ENCODE results near the gene DPM3. TPM values are rescaled to one million over a fixed set of nuclear protein-coding genes. Genes with fewer than 3 reads are reported as not detected.

The DPM3 gene
- total and polyA plus RNA-seq, 9 of the 15 experiments (the other 6 are each of a cell fraction or from before 2014, with no cell fraction given), result 3.7 to 120 (median 36.4) TPM

DNA sequence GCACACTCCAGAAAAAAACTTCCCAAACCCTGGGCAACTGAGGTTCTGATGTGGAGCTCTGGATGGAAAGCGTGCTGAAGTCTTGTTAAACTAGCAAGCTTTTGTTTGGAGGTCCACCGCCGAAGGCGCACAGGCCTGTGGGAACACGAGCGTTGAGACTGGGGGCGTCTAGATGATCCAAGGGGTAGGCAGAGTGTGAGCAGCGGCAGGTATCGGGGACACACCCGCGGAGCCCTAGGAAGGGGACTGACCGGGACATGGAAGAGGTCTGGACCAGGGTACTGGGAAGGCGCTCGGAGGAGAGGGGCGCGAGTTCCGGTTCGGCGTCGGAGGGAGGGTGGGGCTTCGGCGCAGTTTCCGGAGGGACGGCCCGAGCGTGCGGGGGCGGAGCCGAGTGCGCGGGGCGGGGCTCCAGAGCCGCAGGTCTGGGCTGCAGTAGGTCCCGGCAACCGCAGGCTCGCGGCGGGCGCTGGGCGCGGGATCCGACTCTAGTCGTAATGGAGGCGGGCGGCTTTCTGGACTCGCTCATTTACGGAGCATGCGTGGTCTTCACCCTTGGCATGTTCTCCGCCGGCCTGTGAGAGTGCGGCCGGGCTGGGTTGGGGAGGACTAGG is 4.8 kb downstream of the DPM3 start, which contains the start of gene SLC50A1 (continued):
- TF ChIP-seq, protein P1, sequence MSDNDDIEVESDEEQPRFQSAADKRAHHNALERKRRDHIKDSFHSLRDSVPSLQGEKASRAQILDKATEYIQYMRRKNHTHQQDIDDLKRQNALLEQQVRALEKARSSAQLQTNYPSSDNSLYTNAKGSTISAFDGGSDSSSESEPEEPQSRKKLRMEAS (CRISPR knock-in tag; IDR thresholded peaks at IDR 0.05), result no peak; the same call in none of the 2 replicates
- TF ChIP-seq HMGN3 (IDR thresholded peaks at IDR 0.05; ENCODE audit: borderline replicate concordance, extremely low read depth, insufficient read length, low read depth, low read length) (peak; percentile 83), HDAC8 (tag; IDR thresholded peaks at IDR 0.05) (peak; percentile 82; the same call in 1 of the 2 replicates), NCOA6 (IDR thresholded peaks at IDR 0.05) (0 out of 2 replicates have a peak, but pooled peaks have one; percentile 16), PHF8 (IDR thresholded peaks at IDR 0.05; ENCODE audit: borderline replicate concordance, low read length) (peak; percentile 85), KAT2B (IDR thresholded peaks at IDR 0.05; ENCODE audit: low read depth, low read length) (no peak), ZNF347 (CRISPR knock-in tag; IDR thresholded peaks at IDR 0.05; ENCODE audit: low read depth) (no peak), SMARCA4 (IDR thresholded peaks at IDR 0.05) (0 out of 2 replicates have a peak, but pooled peaks have one; percentile 29), MEF2D (tag; conservative IDR thresholded peaks at IDR 0.05; ENCODE audit: low read depth) (0 out of 2 replicates have a peak, but pooled peaks have one; percentile 39), TEAD4 (IDR thresholded peaks at IDR 0.05; ENCODE audit: low read length) (no peak; the same call in 1 of the 2 replicates), TEAD4 (CRISPR knock-in tag; IDR thresholded peaks at IDR 0.05; ENCODE audit: borderline replicate concordance) (no peak), ZNF764 (CRISPR knock-in tag; IDR thresholded peaks at IDR 0.05; ENCODE audit: low read depth) (peak; percentile 88), NBN (IDR thresholded peaks at IDR 0.05; ENCODE audit: low read depth) (peak; percentile 19; the same call in 1 of the 2 replicates)
- TF ChIP-seq, protein P2, sequence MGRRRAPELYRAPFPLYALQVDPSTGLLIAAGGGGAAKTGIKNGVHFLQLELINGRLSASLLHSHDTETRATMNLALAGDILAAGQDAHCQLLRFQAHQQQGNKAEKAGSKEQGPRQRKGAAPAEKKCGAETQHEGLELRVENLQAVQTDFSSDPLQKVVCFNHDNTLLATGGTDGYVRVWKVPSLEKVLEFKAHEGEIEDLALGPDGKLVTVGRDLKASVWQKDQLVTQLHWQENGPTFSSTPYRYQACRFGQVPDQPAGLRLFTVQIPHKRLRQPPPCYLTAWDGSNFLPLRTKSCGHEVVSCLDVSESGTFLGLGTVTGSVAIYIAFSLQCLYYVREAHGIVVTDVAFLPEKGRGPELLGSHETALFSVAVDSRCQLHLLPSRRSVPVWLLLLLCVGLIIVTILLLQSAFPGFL (CRISPR knock-in tag; IDR thresholded peaks at IDR 0.05), result peak; percentile 65; the same call in 1 of the 2 replicates
- TF ChIP-seq, protein P3, sequence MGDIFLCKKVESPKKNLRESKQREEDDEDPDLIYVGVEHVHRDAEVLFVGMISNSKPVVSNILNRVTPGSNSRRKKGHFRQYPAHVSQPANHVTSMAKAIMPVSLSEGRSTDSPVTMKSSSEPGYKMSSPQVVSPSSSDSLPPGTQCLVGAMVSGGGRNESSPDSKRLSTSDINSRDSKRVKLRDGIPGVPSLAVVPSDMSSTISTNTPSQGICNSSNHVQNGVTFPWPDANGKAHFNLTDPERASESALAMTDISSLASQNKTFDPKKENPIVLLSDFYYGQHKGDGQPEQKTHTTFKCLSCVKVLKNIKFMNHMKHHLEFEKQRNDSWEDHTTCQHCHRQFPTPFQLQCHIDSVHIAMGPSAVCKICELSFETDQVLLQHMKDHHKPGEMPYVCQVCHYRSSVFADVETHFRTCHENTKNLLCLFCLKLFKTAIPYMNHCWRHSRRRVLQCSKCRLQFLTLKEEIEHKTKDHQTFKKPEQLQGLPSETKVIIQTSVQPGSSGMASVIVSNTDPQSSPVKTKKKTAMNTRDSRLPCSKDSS (IDR thresholded peaks at IDR 0.05; ENCODE audit: low read depth, partially characterized antibody), result no peak
- TF ChIP-seq, protein P4, sequence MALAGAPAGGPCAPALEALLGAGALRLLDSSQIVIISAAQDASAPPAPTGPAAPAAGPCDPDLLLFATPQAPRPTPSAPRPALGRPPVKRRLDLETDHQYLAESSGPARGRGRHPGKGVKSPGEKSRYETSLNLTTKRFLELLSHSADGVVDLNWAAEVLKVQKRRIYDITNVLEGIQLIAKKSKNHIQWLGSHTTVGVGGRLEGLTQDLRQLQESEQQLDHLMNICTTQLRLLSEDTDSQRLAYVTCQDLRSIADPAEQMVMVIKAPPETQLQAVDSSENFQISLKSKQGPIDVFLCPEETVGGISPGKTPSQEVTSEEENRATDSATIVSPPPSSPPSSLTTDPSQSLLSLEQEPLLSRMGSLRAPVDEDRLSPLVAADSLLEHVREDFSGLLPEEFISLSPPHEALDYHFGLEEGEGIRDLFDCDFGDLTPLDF (CRISPR knock-in tag; IDR thresholded peaks at IDR 0.05), result 0 out of 2 replicates have a peak, but pooled peaks have one; percentile 22
- TF ChIP-seq, protein P5, sequence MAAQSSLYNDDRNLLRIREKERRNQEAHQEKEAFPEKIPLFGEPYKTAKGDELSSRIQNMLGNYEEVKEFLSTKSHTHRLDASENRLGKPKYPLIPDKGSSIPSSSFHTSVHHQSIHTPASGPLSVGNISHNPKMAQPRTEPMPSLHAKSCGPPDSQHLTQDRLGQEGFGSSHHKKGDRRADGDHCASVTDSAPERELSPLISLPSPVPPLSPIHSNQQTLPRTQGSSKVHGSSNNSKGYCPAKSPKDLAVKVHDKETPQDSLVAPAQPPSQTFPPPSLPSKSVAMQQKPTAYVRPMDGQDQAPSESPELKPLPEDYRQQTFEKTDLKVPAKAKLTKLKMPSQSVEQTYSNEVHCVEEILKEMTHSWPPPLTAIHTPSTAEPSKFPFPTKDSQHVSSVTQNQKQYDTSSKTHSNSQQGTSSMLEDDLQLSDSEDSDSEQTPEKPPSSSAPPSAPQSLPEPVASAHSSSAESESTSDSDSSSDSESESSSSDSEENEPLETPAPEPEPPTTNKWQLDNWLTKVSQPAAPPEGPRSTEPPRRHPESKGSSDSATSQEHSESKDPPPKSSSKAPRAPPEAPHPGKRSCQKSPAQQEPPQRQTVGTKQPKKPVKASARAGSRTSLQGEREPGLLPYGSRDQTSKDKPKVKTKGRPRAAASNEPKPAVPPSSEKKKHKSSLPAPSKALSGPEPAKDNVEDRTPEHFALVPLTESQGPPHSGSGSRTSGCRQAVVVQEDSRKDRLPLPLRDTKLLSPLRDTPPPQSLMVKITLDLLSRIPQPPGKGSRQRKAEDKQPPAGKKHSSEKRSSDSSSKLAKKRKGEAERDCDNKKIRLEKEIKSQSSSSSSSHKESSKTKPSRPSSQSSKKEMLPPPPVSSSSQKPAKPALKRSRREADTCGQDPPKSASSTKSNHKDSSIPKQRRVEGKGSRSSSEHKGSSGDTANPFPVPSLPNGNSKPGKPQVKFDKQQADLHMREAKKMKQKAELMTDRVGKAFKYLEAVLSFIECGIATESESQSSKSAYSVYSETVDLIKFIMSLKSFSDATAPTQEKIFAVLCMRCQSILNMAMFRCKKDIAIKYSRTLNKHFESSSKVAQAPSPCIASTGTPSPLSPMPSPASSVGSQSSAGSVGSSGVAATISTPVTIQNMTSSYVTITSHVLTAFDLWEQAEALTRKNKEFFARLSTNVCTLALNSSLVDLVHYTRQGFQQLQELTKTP (IDR thresholded peaks at IDR 0.05; ENCODE audit: low read depth in 1 of 2, partially characterized antibody in 2 of 2), result peak in 1 of 2 experiments; percentile 56

All from K562 (cell line).